ENCODE data around the gene ALOX12B. TPM values are rescaled to one million over a fixed set of nuclear protein-coding genes. Genes with fewer than 3 reads are reported as not detected.

The ALOX12B gene
- total and polyA plus RNA-seq, 2 of the 13 experiments (the other 11 are each of a cell fraction or from before 2014, with no cell fraction given): 0.13 TPM; not detected in 1

GRCh38 chr17:8119581-8120519 lies 32.3 kb upstream of the ALOX12B start (continued):
- no peak for TF ChIP-seq HMGXB3 (CRISPR knock-in tag; IDR thresholded peaks at IDR 0.05; ENCODE audit: borderline replicate concordance)
- TF ChIP-seq ZFY (CRISPR knock-in tag; IDR thresholded peaks at IDR 0.05): no peak; the same call in none of the 2 replicates
- TF ChIP-seq BCL6 (CRISPR knock-in tag; IDR thresholded peaks at IDR 0.05): peak; percentile 54
- TF ChIP-seq ZNF768 (CRISPR knock-in tag; IDR thresholded peaks at IDR 0.05): no peak
- peak; percentile 82; the same call in 1 of the 2 replicates for TF ChIP-seq GTF3A (CRISPR knock-in tag; conservative IDR thresholded peaks at IDR 0.05)
- no peak for TF ChIP-seq E2F5 (CRISPR knock-in tag; conservative IDR thresholded peaks at IDR 0.05)
- TF ChIP-seq, protein P1, sequence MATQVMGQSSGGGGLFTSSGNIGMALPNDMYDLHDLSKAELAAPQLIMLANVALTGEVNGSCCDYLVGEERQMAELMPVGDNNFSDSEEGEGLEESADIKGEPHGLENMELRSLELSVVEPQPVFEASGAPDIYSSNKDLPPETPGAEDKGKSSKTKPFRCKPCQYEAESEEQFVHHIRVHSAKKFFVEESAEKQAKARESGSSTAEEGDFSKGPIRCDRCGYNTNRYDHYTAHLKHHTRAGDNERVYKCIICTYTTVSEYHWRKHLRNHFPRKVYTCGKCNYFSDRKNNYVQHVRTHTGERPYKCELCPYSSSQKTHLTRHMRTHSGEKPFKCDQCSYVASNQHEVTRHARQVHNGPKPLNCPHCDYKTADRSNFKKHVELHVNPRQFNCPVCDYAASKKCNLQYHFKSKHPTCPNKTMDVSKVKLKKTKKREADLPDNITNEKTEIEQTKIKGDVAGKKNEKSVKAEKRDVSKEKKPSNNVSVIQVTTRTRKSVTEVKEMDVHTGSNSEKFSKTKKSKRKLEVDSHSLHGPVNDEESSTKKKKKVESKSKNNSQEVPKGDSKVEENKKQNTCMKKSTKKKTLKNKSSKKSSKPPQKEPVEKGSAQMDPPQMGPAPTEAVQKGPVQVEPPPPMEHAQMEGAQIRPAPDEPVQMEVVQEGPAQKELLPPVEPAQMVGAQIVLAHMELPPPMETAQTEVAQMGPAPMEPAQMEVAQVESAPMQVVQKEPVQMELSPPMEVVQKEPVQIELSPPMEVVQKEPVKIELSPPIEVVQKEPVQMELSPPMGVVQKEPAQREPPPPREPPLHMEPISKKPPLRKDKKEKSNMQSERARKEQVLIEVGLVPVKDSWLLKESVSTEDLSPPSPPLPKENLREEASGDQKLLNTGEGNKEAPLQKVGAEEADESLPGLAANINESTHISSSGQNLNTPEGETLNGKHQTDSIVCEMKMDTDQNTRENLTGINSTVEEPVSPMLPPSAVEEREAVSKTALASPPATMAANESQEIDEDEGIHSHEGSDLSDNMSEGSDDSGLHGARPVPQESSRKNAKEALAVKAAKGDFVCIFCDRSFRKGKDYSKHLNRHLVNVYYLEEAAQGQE (IDR thresholded peaks at IDR 0.05; ENCODE audit: borderline replicate concordance in 1 of 2, low read depth in 1 of 2, low read length in 2 of 2): peak in 1 of 2 experiments; percentile 51; a peak in 1 of 4 replicates
- peak; percentile 65 for TF ChIP-seq HNF4A (CRISPR knock-in tag; IDR thresholded peaks at IDR 0.05)
- TF ChIP-seq ZIK1 (CRISPR knock-in tag; IDR thresholded peaks at IDR 0.05; ENCODE audit: borderline replicate concordance, low read depth): no peak
- no peak for TF ChIP-seq ELF4 (CRISPR knock-in tag; IDR thresholded peaks at IDR 0.05; ENCODE audit: borderline replicate concordance)
- TF ChIP-seq PHF21A (CRISPR knock-in tag; IDR thresholded peaks at IDR 0.05): peak; percentile 78; the same call in 1 of the 2 replicates
- no peak for TF ChIP-seq ZNF333 (CRISPR knock-in tag; IDR thresholded peaks at IDR 0.05; ENCODE audit: borderline replicate concordance)
- TF ChIP-seq ZNF263 (CRISPR knock-in tag; IDR thresholded peaks at IDR 0.05): no peak; the same call in 1 of the 2 replicates
- no peak for TF ChIP-seq ZNF780A (CRISPR knock-in tag; IDR thresholded peaks at IDR 0.05)
- no peak for TF ChIP-seq DDIT3 (CRISPR knock-in tag; IDR thresholded peaks at IDR 0.05)
- TF ChIP-seq IKZF1 (IDR thresholded peaks at IDR 0.05): no peak
- TF ChIP-seq XRCC5 (optimal IDR thresholded peaks at IDR 0.05; ENCODE audit: low read length): no peak
- TF ChIP-seq CSRNP1 (CRISPR knock-in tag; IDR thresholded peaks at IDR 0.05): no peak

All from HepG2 (cell line).